Activated T-helper 1 cell treated with anti-CD3 and anti-CD28 coated beads, Interleukin-12 subunit alpha, Interleukin-12 subunit beta, Interleukin-2, Interleukin-4 antibody, amounts not matched to agents 30 ng/mL and 10 ng/mL and 1 ng/mL, durations not matched to agents 14 hours and 24 hours and 36 hours (primary cell): ENCODE results near the gene LMCD1. TPM values are rescaled to one million over a fixed set of nuclear protein-coding genes. Genes with fewer than 3 reads are reported as not detected.
"Not testable (repeated sequence)": the region's sequence is repeated elsewhere in the genome, so short reads cannot be mapped to it uniquely, and the experiment has no call there.

ENCODE experiments used
- DNase-seq: peaks from one replicate; pipeline ENCODE4 v3.0.0; 2021; ENCODE audit warnings: low spot score
- H3K27ac Mint-ChIP-seq: one replicate; pipeline ENCODE4 v1.8.0; 2021; ENCODE audit warnings: mild to moderate bottlenecking, mixed read lengths
- H3K27me3 Mint-ChIP-seq: one replicate; pipeline ENCODE4 v1.8.0; 2022; ENCODE audit warnings: mild to moderate bottlenecking, moderate library complexity, mixed read lengths; ENCODE audit not compliant: insufficient read depth
- H3K36me3 Mint-ChIP-seq: one replicate; pipeline ENCODE4 v1.8.0; 2021; ENCODE audit warnings: low read depth, mixed read lengths
- H3K4me1 Mint-ChIP-seq: one replicate; pipeline ENCODE4 v1.8.0; 2021; ENCODE audit warnings: low read depth, mixed read lengths
- H3K4me3 Mint-ChIP-seq: one replicate; pipeline ENCODE4 v1.8.0; 2021; ENCODE audit warnings: mild to moderate bottlenecking, moderate library complexity, mixed read lengths
- H3K9me3 Mint-ChIP-seq: one replicate; pipeline ENCODE4 v1.8.0; 2021; ENCODE audit warnings: mixed read lengths
- intact Hi-C: fragments of 100-400 bp; cut with micrococcal nuclease; formaldehyde crosslinking; loops from one replicate; pipeline ENCODE4 v1.15.1; 2024
- total RNA-seq: library from RNA; stranded (reverse); gene quantifications from 2 replicates; pipeline ENCODE4 v1.2.3, GENCODE V29; 2022

The LMCD1 gene
- total RNA-seq, 1 donor from 2014 or later = 0.52 TPM

GRCh38 chr3:8571256-8571655 lies 69.6 kb downstream of the LMCD1 start:
- H3K4me3 Mint-ChIP-seq = no peak overlapping the region

GRCh38 chr3:8573342-8573926 lies 71.8 kb downstream of the LMCD1 start:
- Mint-ChIP-seq H3K36me3 (no peaks in the 10 kb centered on the region), H3K9me3 (no peaks in the 10 kb centered on the region), H3K27me3 (no peaks in the 10 kb centered on the region), H3K4me3 (no peak overlapping the region), H3K27ac (no peak overlapping the region), H3K4me1 (no peaks in the 10 kb centered on the region)
- intact Hi-C loops = no loop called here
- DNase-seq = no peak

More at GRCh38 chr3:8571256-8571655, 69.6 kb downstream of the LMCD1 start:
- intact Hi-C loops = no loop called here
- Mint-ChIP-seq H3K27ac (no peak overlapping the region), H3K4me1 (no peaks in the 10 kb centered on the region), H3K9me3 (no peaks in the 10 kb centered on the region), H3K36me3 (no peaks in the 10 kb centered on the region), H3K27me3 (no peaks in the 10 kb centered on the region)
- no peak for DNase-seq

DNA sequence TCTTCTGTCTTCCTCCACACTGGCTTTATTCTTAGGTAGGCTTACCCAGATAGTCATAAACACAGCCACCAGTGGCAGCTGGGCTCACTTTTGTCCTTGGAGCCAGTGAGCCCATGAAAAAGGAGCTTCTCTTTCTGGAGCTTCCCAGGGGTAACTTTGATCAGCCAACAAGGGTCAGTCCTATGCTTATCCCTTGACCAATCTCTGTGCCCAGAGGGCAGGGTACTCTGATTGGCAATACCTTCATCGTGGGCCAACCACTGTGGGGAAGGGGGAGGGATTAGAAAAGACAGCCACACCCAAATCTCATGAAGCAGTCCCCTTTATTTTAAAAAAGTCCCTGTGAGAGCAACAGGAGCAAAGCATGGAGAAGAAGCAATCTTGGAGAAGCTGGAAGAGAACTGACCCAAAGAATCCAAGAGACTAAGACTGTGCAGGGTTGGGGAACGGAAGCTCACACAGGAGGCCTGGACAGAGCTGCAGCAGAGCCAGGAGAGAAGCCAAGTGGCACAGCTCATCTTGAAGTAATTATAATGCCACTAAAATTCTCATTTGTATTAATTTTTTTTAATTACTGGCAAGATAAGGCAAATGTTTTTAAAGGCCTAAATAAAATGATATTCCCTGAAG lies 72.5 kb downstream of the LMCD1 start:
- Mint-ChIP-seq H3K9me3 (no peaks in the 10 kb centered on the region), H3K27me3 (no peaks in the 10 kb centered on the region), H3K4me1 (no peaks in the 10 kb centered on the region), H3K4me3 (no peak overlapping the region), H3K27ac (no peak overlapping the region), H3K36me3 (no peaks in the 10 kb centered on the region)
- no peak for DNase-seq
- intact Hi-C loops = no loop called here

DNA sequence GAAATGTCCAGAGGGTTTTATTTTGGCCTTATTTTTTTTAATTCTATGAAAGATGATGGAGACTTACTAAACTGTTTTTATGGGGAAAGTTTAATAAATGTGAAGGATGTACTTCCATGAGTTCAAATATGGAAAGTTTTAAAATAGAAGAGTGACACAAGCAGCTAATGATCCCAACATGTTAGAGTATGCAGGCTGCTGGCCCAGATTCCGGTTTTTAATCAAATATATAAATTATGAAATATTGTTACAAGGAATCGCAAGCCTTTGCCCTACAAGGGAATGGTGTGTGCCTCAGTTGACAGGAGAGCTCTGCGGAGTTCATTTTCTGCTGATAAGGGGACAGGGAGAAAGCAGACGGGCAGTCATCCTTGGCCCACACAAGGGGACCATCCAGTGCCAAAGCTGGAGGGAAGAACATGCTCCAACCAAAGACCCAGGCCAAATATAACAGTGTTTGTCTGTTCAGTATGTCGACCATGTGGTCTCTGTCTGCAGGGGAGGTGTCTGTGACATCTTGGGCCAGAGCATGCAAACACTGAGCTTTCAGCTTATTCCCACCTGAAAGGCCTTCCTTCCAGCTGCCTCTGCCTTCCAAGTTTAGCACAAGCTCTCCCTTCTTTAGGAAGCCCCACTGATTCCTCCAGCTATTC lies 73.2 kb downstream of the LMCD1 start:
- Mint-ChIP-seq H3K9me3 (no peaks in the 10 kb centered on the region), H3K4me3 (no peak overlapping the region), H3K36me3 (no peaks in the 10 kb centered on the region), H3K27ac (no peak overlapping the region), H3K27me3 (no peaks in the 10 kb centered on the region), H3K4me1 (no peaks in the 10 kb centered on the region)
- DNase-seq = no peak
- intact Hi-C loops = no loop called here

- Mint-ChIP-seq H3K4me1 (no peaks in the 10 kb centered on the region), H3K27me3 (no peaks in the 10 kb centered on the region), H3K36me3 (no peaks in the 10 kb centered on the region), H3K4me3 (no peak overlapping the region), H3K9me3 (no peaks in the 10 kb centered on the region), H3K27ac (no peak overlapping the region)
- no peak for DNase-seq
- intact Hi-C loops = no loop called here
These were observed 73.9 kb downstream of the LMCD1 start for GRCh38 chr3:8575364-8576104.

DNA sequence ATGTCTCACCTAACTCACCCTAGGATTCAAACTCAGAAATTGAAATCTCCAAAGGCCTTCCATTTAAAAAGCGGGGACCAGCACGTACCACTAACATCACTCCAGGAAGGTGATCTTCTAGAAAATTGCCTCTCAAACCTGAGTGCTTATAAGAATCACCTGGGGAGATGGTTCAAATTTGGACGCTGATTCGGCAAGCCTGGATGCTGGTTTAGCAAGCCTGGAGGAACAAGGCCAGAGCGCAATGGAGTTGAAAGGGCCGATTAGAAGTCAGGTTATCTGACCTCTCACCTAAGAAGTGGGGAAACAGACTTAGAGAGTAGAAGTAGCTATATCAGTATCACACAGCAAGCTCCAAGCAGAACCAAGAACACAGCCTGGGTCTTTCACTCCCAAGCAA lies 74.8 kb downstream of the LMCD1 start:
- H3K9me3 Mint-ChIP-seq = no peaks in the 10 kb centered on the region
- intact Hi-C loops = no loop called here
- no peak overlapping the region for H3K27ac Mint-ChIP-seq

DNA sequence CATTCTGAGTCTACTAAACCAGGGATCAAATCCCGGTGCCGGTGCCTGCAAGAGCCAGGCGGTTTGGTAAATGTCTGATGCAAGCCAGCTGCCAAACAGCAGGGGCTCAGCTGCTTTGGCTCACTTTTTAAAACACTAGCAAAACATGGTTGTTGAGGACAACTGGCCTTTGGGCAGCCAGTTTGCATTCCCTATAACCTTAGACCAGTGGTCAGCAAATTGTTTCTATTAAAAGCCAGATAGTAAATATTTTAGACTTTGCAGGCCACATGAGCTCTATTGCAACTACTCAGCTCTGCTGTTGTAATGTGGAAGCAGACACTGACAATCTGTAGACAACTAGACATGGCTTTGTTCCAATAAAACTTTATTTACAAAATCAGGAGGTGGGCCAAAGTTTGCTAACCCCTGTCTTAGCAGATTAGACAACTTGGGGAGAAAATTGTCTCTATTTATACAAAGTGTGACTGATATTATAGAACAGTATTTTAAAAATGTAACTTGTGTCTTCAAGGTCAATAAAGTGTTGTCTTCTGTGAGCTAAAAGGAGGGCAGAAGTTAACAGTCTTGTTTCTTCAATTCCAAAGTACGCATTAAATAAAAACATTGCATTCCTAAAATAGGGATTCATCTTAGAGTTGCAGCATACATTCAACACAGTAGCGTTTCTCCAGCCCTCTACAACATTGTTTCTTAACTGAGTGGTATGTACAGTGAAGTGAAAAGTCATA lies 75.4 kb downstream of the LMCD1 start:
- no peak for DNase-seq
- intact Hi-C loops = no loop called here
- H3K27ac Mint-ChIP-seq = no peak overlapping the region
- H3K4me3 Mint-ChIP-seq = no peak overlapping the region
- H3K36me3 Mint-ChIP-seq = no peaks in the 10 kb centered on the region
- no peaks in the 10 kb centered on the region for H3K9me3 Mint-ChIP-seq
- H3K4me1 Mint-ChIP-seq = no peaks in the 10 kb centered on the region
- H3K27me3 Mint-ChIP-seq = no peaks in the 10 kb centered on the region

More for the DNA sequence above, 74.8 kb downstream of the LMCD1 start:
- Mint-ChIP-seq H3K4me3 (no peak overlapping the region), H3K4me1 (no peaks in the 10 kb centered on the region), H3K27me3 (no peaks in the 10 kb centered on the region), H3K36me3 (no peaks in the 10 kb centered on the region)
- no peak for DNase-seq

- no peaks in the 10 kb centered on the region for H3K27me3 Mint-ChIP-seq
- no peak overlapping the region for H3K4me3 Mint-ChIP-seq
- H3K4me1 Mint-ChIP-seq = no peaks in the 10 kb centered on the region
- H3K9me3 Mint-ChIP-seq = no peaks in the 10 kb centered on the region
- intact Hi-C loops = no loop called here
- no peak overlapping the region for H3K27ac Mint-ChIP-seq
- no peak for DNase-seq
- no peaks in the 10 kb centered on the region for H3K36me3 Mint-ChIP-seq
These were observed 76.7 kb downstream of the LMCD1 start for GRCh38 chr3:8578282-8578681.

GRCh38 chr3:8579096-8579495 lies 77.5 kb downstream of the LMCD1 start:
- Mint-ChIP-seq H3K27ac (no peak overlapping the region), H3K4me3 (no peak overlapping the region), H3K36me3 (no peaks in the 10 kb centered on the region), H3K9me3 (no peaks in the 10 kb centered on the region), H3K27me3 (no peaks in the 10 kb centered on the region), H3K4me1 (no peaks in the 10 kb centered on the region)
- DNase-seq = no peak
- intact Hi-C loops = no loop called here

- Mint-ChIP-seq H3K27me3 (no peaks in the 10 kb centered on the region), H3K4me1 (no peaks in the 10 kb centered on the region), H3K36me3 (no peaks in the 10 kb centered on the region), H3K4me3 (no peak overlapping the region), H3K27ac (no peak overlapping the region), H3K9me3 (no peaks in the 10 kb centered on the region)
- no peak for DNase-seq
- intact Hi-C loops = no loop called here
These were observed 78.3 kb downstream of the LMCD1 start for GRCh38 chr3:8579943-8580342.

DNA sequence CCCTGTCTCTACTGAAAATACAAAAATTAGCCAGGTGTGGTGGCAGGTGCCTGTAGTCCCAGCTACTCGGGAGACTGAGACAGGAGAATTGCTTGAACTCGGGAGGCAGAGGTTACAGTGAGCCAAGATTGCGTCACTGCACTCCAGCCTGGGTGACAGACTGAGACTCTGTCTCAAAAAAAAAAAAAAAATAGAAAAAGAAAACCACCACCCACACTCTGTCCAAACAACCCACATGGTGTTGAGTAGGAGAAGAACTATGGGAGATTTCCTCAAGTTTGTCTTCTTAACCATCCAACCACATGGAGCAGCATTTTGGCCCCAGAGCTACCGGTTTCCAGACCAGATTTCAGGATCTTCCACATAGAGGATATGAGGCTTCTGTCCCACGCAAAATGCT lies 78.8 kb downstream of the LMCD1 start:
- H3K27me3 Mint-ChIP-seq, intact Hi-C loops, H3K4me3 Mint-ChIP-seq, H3K4me1 Mint-ChIP-seq, H3K9me3 Mint-ChIP-seq, H3K27ac Mint-ChIP-seq, H3K36me3 Mint-ChIP-seq, DNase-seq: not testable (repeated sequence)

GRCh38 chr3:8581373-8581772 lies 79.8 kb downstream of the LMCD1 start:
- Mint-ChIP-seq H3K4me1 (no peaks in the 10 kb centered on the region), H3K36me3 (no peaks in the 10 kb centered on the region), H3K4me3 (no peak overlapping the region), H3K9me3 (no peaks in the 10 kb centered on the region), H3K27ac (no peak overlapping the region), H3K27me3 (no peaks in the 10 kb centered on the region)
- intact Hi-C loops = no loop called here
- DNase-seq = no peak
